Neural progenitor cell (in vitro differentiated cells): ENCODE results near the gene PLEKHH2. TPM values are rescaled to one million over a fixed set of nuclear protein-coding genes. Genes with fewer than 3 reads are reported as not detected.

ENCODE experiments used
- DNase-seq: peaks from one replicate; pipeline ENCODE4 v3.0.0-alpha.2; 2016; ENCODE audit warnings: low spot score
- H2AFZ ChIP-seq: fragments of 200-600 bp; sonication (generic); replicated peaks from 2 replicates; pipeline ENCODE4 v1.6.1; 2016; ENCODE audit warnings: antibody characterized with exemption
- H3F3A ChIP-seq: fragments of 200-600 bp; sonication (generic); 2 replicates; pipeline ENCODE4 v1.6.1; 2016; ENCODE audit warnings: antibody characterized with exemption, low read depth
- H3K27ac ChIP-seq: fragments of 200-600 bp; sonication (generic); 2 replicates; pipeline ENCODE4 v1.5.1; 2016; ENCODE audit warnings: mild to moderate bottlenecking
- H3K27me3 ChIP-seq: fragments of 200-600 bp; sonication (generic); 2 replicates; pipeline ENCODE4 v1.6.1; 2016; ENCODE audit warnings: mild to moderate bottlenecking, moderate library complexity
- H3K36me3 ChIP-seq: fragments of 200-600 bp; sonication (generic); 2 replicates; pipeline ENCODE4 v1.5.1; 2016
- H3K4me1 ChIP-seq: fragments of 200-600 bp; sonication (generic); 2 replicates; pipeline ENCODE4 v1.6.1; 2016; ENCODE audit warnings: mixed run types
- H3K4me2 ChIP-seq: fragments of 200-600 bp; sonication (generic); 2 replicates; pipeline ENCODE4 v1.6.1; 2016
- H3K4me3 ChIP-seq: fragments of 200-600 bp; sonication (generic); 2 replicates; pipeline ENCODE4 v1.5.1; 2016
- H3K79me2 ChIP-seq: fragments of 200-600 bp; sonication (generic); 2 replicates; pipeline ENCODE4 v1.6.1; 2016; ENCODE audit warnings: low read depth
- H3K9ac ChIP-seq: fragments of 200-600 bp; sonication (generic); 2 replicates; pipeline ENCODE4 v1.6.1; 2016
- H3K9me3 ChIP-seq: fragments of 200-600 bp; sonication (generic); 2 replicates; pipeline ENCODE4 v1.5.1; 2016; ENCODE audit warnings: low read depth
- H4K20me1 ChIP-seq: fragments of 200-600 bp; sonication (generic); 2 replicates; pipeline ENCODE4 v1.6.1; 2016; ENCODE audit warnings: low read depth
- H3K27ac Mint-ChIP-seq: 3 replicates; pipeline ENCODE4 v1.8.0; 2021; ENCODE audit warnings: mixed read lengths
- H3K27me3 Mint-ChIP-seq: 2 replicates; pipeline ENCODE4 v1.8.0; 2022; ENCODE audit warnings: low read depth, mild to moderate bottlenecking, inconsistent platforms, moderate library complexity, mixed read lengths; ENCODE audit not compliant: insufficient read depth
- H3K36me3 Mint-ChIP-seq: 3 replicates; pipeline ENCODE4 v1.8.0; 2021; ENCODE audit warnings: mixed read lengths
- H3K4me1 Mint-ChIP-seq: 3 replicates; pipeline ENCODE4 v1.8.0; 2021; ENCODE audit warnings: mixed read lengths
- H3K4me3 Mint-ChIP-seq: 3 replicates; pipeline ENCODE4 v1.8.0; 2021; ENCODE audit warnings: mild to moderate bottlenecking, moderate library complexity, mixed read lengths
- H3K9me3 Mint-ChIP-seq: 3 replicates; pipeline ENCODE4 v1.8.0; 2020; ENCODE audit warnings: mixed read lengths
- EZH2 ChIP-seq: fragments of 200-600 bp; sonication (generic); IDR thresholded peaks from 2 replicates; pipeline ENCODE4 v1.6.1; 2017; ENCODE audit warnings: antibody characterized with exemption, mild to moderate bottlenecking, moderate library complexity
- EZH2phosphoT487 ChIP-seq: fragments of 200-600 bp; sonication (generic); IDR thresholded peaks from 2 replicates; pipeline ENCODE4 v1.6.1; 2017; ENCODE audit warnings: antibody characterized with exemption
- total RNA-seq: library from RNA; depleted of rRNA; stranded (reverse); fragments of >200 nt; gene quantifications from 2 replicates; pipeline ENCODE4 v1.2.3, GENCODE V29; 2015; ENCODE audit warnings: low replicate concordance
- TF ChIP-seq, protein P1 (sequence below): fragments of 200-600 bp; sonication (generic); IDR thresholded peaks from 2 replicates; pipeline ENCODE4 v1.5.1; 2017; ENCODE audit warnings: antibody characterized with exemption, mild to moderate bottlenecking

PLEKHH2 gene
- total RNA-seq: 7.9 and 11.2 TPM in 2 replicates

DNA sequence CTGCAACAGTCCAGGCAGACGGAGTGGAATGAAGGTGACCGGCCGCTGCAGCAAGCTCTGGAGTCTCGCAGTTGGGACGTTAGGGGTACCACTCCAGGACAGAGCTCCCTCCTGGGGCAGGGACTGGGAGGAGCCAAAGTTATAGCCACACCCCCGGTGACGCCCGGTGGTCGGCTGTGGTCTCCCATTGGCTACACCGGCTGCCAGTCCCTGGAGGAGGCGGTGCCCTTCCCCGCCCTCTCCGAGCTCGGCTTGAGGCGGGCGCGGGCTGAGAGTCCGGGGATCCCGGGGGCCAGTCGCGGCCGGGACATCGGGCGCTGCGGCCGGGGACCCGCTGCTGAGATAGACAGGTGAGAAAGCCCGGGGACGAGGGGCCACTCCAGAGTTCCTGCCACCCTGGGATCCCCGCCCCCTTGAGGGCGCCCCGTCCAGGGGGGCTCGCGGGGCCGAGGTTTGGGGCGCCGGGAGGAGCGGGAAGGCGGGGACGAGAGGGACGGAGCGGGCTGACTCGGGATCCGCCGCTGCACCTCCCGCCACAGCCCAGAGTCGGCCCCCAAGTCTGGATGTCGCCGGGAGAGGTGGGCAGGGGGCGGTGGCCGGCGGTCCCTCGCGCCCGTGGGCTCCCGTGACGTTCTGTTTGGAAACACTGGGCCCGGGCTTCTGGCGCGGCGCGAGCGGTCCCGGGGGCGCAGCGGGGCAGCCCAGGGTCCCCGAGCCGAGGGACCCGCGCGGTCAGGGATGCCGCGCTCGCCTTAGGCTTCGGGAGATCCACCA, at the start of gene PLEKHH2:
PLEKHH2 (plus strand) TSS at position 231 of the 774 bp plus-strand sequence. CDS start 7,414 bp downstream, outside the sequence.
- H3K9ac ChIP-seq: peak within 1 kb of the TSS; percentile 48
- peaks cover 5% of the 10 kb centered on the region for H3K9me3 ChIP-seq
- Mint-ChIP-seq H3K4me1 (peaks cover 9% of the 10 kb centered on the region), H3K27me3 (peaks cover 10% of the 10 kb centered on the region), H3K9me3 (peaks cover 7% of the 10 kb centered on the region), H3K4me3 (peak within 1 kb of the TSS; percentile 89), H3K36me3 (no peaks in the 10 kb centered on the region), H3K27ac (no peak within 1 kb of the TSS)
- H3K27ac ChIP-seq: no peak within 1 kb of the TSS
- TF ChIP-seq, protein P1, sequence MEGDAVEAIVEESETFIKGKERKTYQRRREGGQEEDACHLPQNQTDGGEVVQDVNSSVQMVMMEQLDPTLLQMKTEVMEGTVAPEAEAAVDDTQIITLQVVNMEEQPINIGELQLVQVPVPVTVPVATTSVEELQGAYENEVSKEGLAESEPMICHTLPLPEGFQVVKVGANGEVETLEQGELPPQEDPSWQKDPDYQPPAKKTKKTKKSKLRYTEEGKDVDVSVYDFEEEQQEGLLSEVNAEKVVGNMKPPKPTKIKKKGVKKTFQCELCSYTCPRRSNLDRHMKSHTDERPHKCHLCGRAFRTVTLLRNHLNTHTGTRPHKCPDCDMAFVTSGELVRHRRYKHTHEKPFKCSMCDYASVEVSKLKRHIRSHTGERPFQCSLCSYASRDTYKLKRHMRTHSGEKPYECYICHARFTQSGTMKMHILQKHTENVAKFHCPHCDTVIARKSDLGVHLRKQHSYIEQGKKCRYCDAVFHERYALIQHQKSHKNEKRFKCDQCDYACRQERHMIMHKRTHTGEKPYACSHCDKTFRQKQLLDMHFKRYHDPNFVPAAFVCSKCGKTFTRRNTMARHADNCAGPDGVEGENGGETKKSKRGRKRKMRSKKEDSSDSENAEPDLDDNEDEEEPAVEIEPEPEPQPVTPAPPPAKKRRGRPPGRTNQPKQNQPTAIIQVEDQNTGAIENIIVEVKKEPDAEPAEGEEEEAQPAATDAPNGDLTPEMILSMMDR: peak; percentile 9
- TF ChIP-seq EZH2 (peak; percentile 52), EZH2phosphoT487 (peak; percentile 30)
- H3F3A ChIP-seq: no peaks in the 10 kb centered on the region
- peak; percentile 94 for DNase-seq
- H3K4me2 ChIP-seq: peak within 1 kb of the TSS; percentile 96
- H3K4me1 ChIP-seq: no peaks in the 10 kb centered on the region
- peaks cover 52% of the 10 kb centered on the region for H3K27me3 ChIP-seq
- peak within 1 kb of the TSS; percentile 97 for H2AFZ ChIP-seq
- H3K79me2 ChIP-seq: no peaks in the 10 kb centered on the region
- H4K20me1 ChIP-seq: no peaks in the 10 kb centered on the region
- no peaks in the 10 kb centered on the region for H3K36me3 ChIP-seq
- H3K4me3 ChIP-seq: peak within 1 kb of the TSS; percentile 91

DNA sequence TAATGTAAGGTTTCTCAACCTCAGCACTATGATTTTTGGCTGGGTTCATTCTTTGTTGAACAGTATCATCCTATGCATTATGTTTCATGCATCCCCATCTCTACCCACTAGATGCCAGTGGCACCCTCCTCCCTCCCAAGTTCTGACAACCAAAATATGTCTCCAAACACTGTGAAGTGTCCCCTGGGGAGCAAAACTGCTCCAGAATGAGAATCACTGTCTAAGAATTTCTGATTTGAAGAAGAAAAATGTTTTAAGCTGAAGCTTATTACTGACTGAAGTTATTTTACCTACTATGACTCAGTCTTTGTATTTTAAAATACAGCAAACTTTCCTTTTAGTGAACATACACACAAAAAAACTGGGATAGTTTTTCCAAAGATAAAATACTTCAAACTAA, 44.6 kb upstream of the PLEKHH2 start:
- no peaks in the 10 kb centered on the region for H3K9me3 Mint-ChIP-seq
- Histone ChIP-seq H3K36me3 (peaks cover 14% of the 10 kb centered on the region), H2AFZ (no peak overlapping the region), H3K9me3 (no peaks in the 10 kb centered on the region), H3K4me3 (no peak overlapping the region), H3K27me3 (no peaks in the 10 kb centered on the region), H3K79me2 (peaks cover 23% of the 10 kb centered on the region), H3F3A (peaks cover 8% of the 10 kb centered on the region), H3K4me2 (no peak overlapping the region), H3K4me1 (peaks cover 5% of the 10 kb centered on the region), H3K9ac (no peak overlapping the region), H3K27ac (no peak overlapping the region), H4K20me1 (peaks cover 7% of the 10 kb centered on the region)
- no peak for TF ChIP-seq EZH2phosphoT487
- no peak for TF ChIP-seq EZH2
- TF ChIP-seq, protein P1: no peak
- peaks cover 12% of the 10 kb centered on the region for H3K4me1 Mint-ChIP-seq
- no peak overlapping the region for H3K27ac Mint-ChIP-seq
- no peaks in the 10 kb centered on the region for H3K27me3 Mint-ChIP-seq
- H3K4me3 Mint-ChIP-seq: no peak overlapping the region
- DNase-seq: no peak
- H3K36me3 Mint-ChIP-seq: peaks cover 3% of the 10 kb centered on the region

DNA sequence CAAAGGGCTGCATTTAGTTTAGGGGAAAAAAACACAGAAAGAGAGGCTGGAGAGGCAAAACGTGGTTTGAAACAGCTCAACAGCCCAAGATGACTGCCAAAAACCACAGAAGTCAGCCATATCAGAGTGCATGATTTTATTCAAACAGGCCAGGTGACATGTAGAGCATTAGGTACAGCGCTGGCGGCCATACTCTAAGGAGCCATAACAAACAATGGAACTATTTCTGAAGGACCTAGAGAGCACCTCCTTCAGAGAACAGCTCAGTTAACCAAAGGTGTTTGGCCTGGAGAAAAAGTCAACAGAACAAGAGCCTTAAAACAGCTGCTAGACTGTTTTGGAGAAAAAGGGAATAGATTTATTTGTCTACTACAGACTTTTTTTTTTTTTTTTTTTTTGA, 43.8 kb upstream of the PLEKHH2 start:
- Mint-ChIP-seq H3K9me3 (no peaks in the 10 kb centered on the region), H3K27ac (no peak overlapping the region), H3K4me3 (peak overlapping the region; percentile 2), H3K27me3 (no peaks in the 10 kb centered on the region), H3K36me3 (peaks cover 3% of the 10 kb centered on the region), H3K4me1 (peaks cover 12% of the 10 kb centered on the region)
- H3K27ac ChIP-seq: no peak overlapping the region
- H3F3A ChIP-seq: peaks cover 12% of the 10 kb centered on the region
- no peak overlapping the region for H3K9ac ChIP-seq
- peaks cover 7% of the 10 kb centered on the region for H4K20me1 ChIP-seq
- H3K79me2 ChIP-seq: peaks cover 23% of the 10 kb centered on the region
- no peak overlapping the region for H3K4me2 ChIP-seq
- H3K27me3 ChIP-seq: no peaks in the 10 kb centered on the region
- H2AFZ ChIP-seq: no peak overlapping the region
- H3K4me3 ChIP-seq: no peak overlapping the region
- DNase-seq: no peak
- H3K4me1 ChIP-seq: peaks cover 5% of the 10 kb centered on the region
- H3K9me3 ChIP-seq: no peaks in the 10 kb centered on the region
- TF ChIP-seq EZH2phosphoT487 (no peak), EZH2 (no peak)
- TF ChIP-seq, protein P1: no peak
- H3K36me3 ChIP-seq: peaks cover 10% of the 10 kb centered on the region
